Posterior cingulate gyrus (tissue), 11 donors: ENCODE data around the gene RAPGEF1.

ENCODE experiments used
- DNase-seq, 10 donors: peaks; one replicate each; pipeline versions ENCODE4 v3.0.0 to v3.0.0-alpha.2; 2020 to 2021; ENCODE audit warnings: mixed read lengths in 3 of 10
- intact Hi-C: fragments of 100-400 bp; cut with DNase I; formaldehyde crosslinking; loops from one replicate; pipeline ENCODE4 v1.15.1; 2023

RAPGEF1 gene

DNA sequence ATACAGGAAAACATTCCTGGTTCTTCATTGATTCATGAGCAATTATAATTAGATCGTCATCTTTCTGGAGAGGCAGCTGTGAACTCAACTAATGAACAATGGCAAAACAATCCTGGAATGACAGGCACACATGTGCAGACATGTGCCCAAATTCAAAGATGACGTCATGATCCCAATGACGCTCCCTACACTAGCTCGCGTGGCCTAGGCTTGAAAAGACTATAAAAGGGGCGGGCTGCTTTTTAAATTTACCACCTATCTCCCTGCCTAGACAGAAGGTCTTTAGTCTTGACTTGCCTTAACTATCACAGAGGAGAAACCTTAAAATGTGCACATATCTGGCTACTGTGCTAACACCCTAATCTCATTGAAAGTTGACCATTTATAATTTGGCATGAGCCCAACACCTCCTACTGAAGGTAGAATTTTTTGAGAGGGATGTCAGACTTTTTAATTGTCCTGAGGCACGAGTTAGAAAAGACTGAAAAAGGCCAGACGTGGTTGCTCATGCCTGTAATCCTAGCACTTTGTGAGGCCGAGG is 106.3 kb downstream of the RAPGEF1 start:
- intact Hi-C loops, result no loop called here
- no peak for DNase-seq

DNA sequence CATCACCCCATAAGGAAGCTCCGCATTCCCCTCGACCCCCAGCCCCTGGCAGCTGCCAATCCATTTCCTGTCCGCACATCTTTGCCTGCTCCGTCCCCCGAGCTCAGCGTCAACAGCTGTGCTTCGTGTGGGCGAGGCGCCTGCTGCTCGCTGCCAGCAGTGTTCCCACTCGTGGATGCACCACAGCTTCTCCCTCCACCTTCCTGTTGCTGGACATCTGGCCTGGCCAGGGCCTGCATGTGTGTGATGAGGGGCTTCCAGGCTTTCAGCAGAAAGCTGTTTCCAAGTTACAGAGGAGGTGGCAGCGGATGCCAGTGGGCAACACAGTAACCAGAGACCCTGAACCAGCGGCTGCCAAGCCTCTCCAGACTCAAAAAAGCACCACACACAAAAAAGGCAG is 108.6 kb downstream of the RAPGEF1 start:
- DNase-seq, result no peak
- intact Hi-C loops, result no loop called here

GRCh38 chr9:131630205-131630831 is 109.6 kb downstream of the RAPGEF1 start:
- intact Hi-C loops, result no loop called here
- no peak for DNase-seq

GRCh38 chr9:131629825-131630204 is 110.1 kb downstream of the RAPGEF1 start:
- no peak for DNase-seq
- intact Hi-C loops, result no loop called here

GRCh38 chr9:131629226-131629500 is 110.7 kb downstream of the RAPGEF1 start:
- intact Hi-C loops, result no loop called here
- DNase-seq, result no peak

DNA sequence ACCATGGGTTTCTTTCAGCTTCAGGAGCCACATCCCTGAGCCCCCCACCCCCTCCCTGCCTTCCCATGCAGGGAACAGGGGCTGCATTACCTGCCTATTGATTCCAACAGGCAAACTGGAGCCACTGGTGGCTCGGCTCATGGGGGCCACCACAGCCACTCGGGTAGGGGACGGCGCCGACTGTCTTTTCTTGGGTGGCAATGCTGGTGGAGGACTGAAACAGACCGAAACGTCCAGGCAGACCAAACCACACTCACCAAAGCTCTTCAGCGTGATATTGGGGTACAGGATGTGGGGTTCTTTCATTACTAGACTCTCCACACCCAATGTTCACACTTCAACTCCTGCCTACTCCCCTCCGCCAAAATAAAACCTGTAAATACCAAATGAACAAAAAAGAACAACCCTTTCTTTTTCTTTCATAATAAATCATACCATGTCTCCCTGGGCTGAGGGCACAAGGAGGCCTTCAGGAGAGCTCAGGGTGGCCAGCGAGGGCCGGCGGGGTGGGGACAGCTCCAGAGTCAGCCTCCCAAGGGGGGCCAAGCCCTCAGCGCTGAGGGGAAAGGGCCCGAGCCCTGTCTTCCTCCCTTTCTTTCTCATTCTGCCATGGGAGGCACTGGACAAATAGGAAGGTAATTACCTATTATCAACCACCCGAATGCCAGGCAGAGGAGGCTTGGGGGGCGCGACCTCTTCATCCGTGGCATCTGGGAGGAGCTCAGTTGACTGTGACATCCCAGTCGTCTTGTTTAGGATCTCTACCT is 111.2 kb downstream of the RAPGEF1 start:
- DNase-seq, result no peak
- intact Hi-C loops, result no loop called here

DNA sequence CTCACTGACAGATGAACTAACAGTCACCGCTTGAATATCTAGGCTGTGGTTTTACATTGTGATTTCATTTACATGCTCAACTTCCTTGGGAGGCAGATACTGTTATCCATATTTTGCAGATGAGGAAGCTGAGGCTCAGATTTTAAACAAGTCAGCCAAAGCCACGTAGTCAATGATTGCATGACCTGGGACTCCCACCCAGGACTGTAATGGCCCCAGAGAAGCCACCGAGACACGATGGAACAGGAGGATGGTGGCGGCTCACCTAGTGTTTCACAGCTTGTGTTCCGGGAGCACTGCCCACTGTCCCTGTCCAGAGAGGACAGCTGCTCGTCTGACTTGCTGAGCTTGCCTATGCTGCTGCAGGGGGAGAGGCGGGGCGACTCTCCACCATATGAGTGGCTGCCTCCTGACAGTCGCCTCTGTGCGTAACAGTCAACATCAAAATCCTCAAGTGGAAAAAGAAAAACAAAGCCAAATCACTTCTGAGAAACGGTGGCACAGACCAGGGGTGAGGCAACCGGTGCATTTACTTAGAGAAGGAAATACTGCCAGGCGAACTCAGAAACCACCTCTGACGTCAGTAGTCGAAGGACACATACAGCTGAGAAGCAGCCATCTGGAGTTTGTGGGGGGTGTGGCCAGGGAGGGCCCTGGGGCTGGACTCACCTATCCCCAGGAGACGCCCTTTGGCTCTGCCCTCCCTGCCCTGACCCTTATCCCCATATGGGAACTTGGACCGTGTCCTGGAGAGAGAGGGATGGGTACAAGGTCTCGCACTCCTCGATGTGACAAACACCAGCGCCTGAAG is 112.0 kb downstream of the RAPGEF1 start:
- DNase-seq, result no peak
- intact Hi-C loops, result no loop called here

- intact Hi-C loops, result no loop called here
- no peak for DNase-seq
Measured at GRCh38 chr9:131627326-131627647, 112.6 kb downstream of the RAPGEF1 start.

DNA sequence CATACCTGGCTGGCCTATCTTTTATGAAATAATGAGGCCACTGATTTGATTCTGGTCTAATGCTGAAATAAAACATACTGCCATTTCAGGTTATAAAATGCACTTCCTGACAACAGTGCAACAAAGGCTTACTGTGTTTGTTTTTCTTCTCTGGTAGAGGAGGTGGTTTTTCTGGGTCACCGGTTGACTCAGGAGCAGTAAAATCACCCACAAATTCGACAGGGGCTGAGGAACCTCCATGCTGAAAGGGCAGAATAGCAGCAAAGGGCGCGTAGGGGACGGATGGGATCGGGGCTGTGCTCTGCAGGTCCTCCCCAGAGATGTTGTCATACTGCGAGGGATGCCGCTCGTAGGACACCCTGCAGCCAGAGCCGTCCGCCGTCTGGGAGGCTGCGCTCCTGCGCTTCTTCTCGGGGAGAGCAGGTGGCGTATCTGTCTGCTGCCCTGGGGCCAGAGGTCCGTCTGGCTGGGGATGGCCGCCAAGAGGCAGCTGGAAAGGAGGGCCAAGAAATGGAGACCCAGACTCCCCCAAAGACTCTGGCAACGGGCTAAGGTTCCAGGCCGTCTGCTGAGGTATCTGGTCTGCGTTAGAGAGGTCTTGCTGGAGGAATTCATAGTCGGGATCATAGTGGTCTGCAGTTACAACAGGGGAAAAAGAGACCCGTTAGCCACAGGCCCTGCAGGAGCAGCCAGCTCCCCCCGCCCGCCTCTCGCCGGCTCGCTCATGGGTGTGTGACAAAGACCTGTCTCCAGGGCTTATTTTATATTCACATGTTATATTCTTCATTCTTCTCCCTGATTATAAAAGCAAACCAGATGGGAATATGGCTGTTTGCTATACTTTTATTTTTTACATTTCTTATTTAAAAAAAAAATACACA is 113.8 kb downstream of the RAPGEF1 start:
- DNase-seq, result peak in 1 of 10 donors; percentile 55
- intact Hi-C loops, result no loop called here

- intact Hi-C loops, result no loop called here
- no peak for DNase-seq
Measured at GRCh38 chr9:131625508-131625787, 114.4 kb downstream of the RAPGEF1 start.

GRCh38 chr9:131624636-131625507 is 115.0 kb downstream of the RAPGEF1 start:
- intact Hi-C loops, result no loop called here
- peak in 1 of 10 donors; percentile 62 for DNase-seq

GRCh38 chr9:131623655-131624330 is 116.1 kb downstream of the RAPGEF1 start:
- DNase-seq, result peak in 1 of 10 donors; percentile 21
- intact Hi-C loops, result no loop called here

DNA sequence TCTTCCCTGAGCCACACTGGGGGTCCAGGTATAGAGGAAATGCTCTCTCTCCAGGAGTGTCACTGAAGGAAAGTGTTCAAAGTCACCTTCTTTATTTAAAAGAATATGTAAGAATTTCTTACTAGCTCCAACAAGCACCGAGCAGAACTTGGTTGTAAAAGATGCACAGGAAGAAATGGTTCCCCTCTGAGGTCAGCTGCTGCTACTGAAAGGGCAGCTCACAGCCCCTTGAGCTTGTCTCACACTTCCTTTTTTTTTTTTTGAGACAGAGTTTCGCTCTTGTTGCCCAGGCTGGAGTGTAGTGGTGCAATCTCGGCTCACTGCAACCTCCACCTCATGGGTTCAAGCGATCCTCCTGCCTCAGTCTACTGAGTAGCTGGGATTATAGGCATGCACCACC is 117.4 kb downstream of the RAPGEF1 start:
- intact Hi-C loops, result no loop called here
- no peak for DNase-seq

GRCh38 chr9:131621551-131622358 is 118.1 kb downstream of the RAPGEF1 start:
- intact Hi-C loops, result no loop called here
- peak in 2 of 10 donors; percentile 43 to 73 for DNase-seq

GRCh38 chr9:131620764-131621520 is 118.9 kb downstream of the RAPGEF1 start:
- intact Hi-C loops, result no loop called here
- peak in 3 of 10 donors; percentile 63 to 74 (median 64) for DNase-seq

- intact Hi-C loops, result no loop called here
- peak in 1 of 10 donors; percentile 17 for DNase-seq
Measured at GRCh38 chr9:131619680-131620079, 120.2 kb downstream of the RAPGEF1 start.

DNA sequence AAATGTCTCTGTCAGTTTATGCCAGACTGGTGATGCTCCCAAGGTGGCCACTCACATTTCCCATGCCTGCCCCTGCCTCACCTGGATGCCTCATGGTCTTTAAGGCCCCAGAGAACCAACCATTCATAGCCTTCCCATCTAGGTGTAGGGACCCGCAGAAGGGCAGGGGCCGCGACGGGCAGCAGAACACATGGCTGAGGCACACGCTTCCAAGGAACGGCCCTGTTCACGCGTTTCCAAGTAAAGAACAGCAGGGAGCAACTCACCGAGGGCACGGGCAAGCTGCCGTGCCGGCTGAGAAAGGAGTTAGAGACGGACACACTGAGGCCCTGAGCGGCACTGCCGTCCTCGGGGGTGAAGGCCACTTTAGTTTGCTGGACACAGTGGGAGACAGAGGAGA is 121.1 kb downstream of the RAPGEF1 start:
- intact Hi-C loops, result no loop called here
- DNase-seq, result peak in 2 of 10 donors; percentile 30 to 31

DNA sequence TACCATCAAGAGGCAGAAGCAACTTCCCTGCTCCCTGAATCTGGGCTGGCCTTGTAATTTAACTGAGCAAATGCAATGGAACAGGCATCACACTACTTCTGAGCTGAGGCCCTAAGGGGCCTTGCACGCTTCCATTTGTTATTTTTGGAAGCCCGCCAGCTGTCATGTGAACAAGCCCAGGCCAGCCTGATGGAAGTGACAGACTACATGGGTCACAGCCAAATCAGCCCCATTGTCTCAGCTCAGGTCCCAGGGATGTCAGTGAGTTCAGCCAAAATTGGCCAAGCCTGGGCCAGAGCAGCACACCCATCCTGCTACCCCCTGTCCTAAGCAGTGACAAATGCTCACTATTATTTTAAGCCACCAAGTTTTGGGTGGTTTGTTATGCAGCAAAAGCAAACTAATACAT is 121.8 kb downstream of the RAPGEF1 start:
- intact Hi-C loops, result no loop called here
- no peak for DNase-seq
